ENCODE results near the gene HIP1. TPM values are rescaled to one million over a fixed set of nuclear protein-coding genes. Genes with fewer than 3 reads are reported as not detected.
"Not testable (repeated sequence)": the region's sequence is repeated elsewhere in the genome, so short reads cannot be mapped to it uniquely, and the experiment has no call there.

Gene HIP1
- polyA plus RNA-seq, 1 donor: 40.1 TPM

GRCh38 chr7:75572814-75573213, 165.9 kb downstream of the HIP1 start:
- no peak for DNase-seq

- no peak for DNase-seq
These were observed 166.3 kb downstream of the HIP1 start for GRCh38 chr7:75572396-75572795.

- DNase-seq: no peak
These were observed 167.5 kb downstream of the HIP1 start for GRCh38 chr7:75571209-75571608.

GRCh38 chr7:75569629-75570282, 169.0 kb downstream of the HIP1 start:
- not testable (repeated sequence) for DNase-seq

- no peak for DNase-seq
These were observed 170.7 kb downstream of the HIP1 start for GRCh38 chr7:75567948-75568595.

- peak; percentile 78 for DNase-seq
These were observed 173.5 kb downstream of the HIP1 start for GRCh38 chr7:75565132-75565837.

GRCh38 chr7:75563171-75563570, 175.6 kb downstream of the HIP1 start:
- DNase-seq: no peak

- DNase-seq: peak; percentile 20
These were observed 178.8 kb downstream of the HIP1 start for GRCh38 chr7:75559976-75560365.

GRCh38 chr7:75559355-75559975, 179.3 kb downstream of the HIP1 start:
- DNase-seq: peak; percentile 37

GRCh38 chr7:75556835-75557234, 181.9 kb downstream of the HIP1 start:
- not testable (repeated sequence) for DNase-seq

- DNase-seq: no peak
These were observed 183.0 kb downstream of the HIP1 start for GRCh38 chr7:75555736-75556135.

GRCh38 chr7:75546237-75547015, 192.3 kb downstream of the HIP1 start:
- no peak for DNase-seq

GRCh38 chr7:75537731-75538130, 201.0 kb downstream of the HIP1 start:
- no peak for DNase-seq

- no peak for DNase-seq
These were observed 201.7 kb downstream of the HIP1 start for GRCh38 chr7:75536940-75537538.

GRCh38 chr7:75536491-75536890, 202.2 kb downstream of the HIP1 start:
- DNase-seq: no peak

GRCh38 chr7:75534727-75535307, 203.9 kb downstream of the HIP1 start:
- DNase-seq: no peak

GRCh38 chr7:75533926-75534325, 204.8 kb downstream of the HIP1 start:
- no peak for DNase-seq

- no peak for DNase-seq
These were observed 206.1 kb downstream of the HIP1 start for GRCh38 chr7:75532639-75533038.

GRCh38 chr7:75531359-75531821, 207.4 kb downstream of the HIP1 start:
- DNase-seq: no peak

GRCh38 chr7:75527224-75527722, 211.5 kb downstream of the HIP1 start:
- not testable (repeated sequence) for DNase-seq

GRCh38 chr7:75521727-75522126, 217.0 kb downstream of the HIP1 start:
- DNase-seq: not testable (repeated sequence)

Measured in left kidney (tissue), 2 donors.